Measurements from ENCODE around the gene C1orf167.

DNA sequence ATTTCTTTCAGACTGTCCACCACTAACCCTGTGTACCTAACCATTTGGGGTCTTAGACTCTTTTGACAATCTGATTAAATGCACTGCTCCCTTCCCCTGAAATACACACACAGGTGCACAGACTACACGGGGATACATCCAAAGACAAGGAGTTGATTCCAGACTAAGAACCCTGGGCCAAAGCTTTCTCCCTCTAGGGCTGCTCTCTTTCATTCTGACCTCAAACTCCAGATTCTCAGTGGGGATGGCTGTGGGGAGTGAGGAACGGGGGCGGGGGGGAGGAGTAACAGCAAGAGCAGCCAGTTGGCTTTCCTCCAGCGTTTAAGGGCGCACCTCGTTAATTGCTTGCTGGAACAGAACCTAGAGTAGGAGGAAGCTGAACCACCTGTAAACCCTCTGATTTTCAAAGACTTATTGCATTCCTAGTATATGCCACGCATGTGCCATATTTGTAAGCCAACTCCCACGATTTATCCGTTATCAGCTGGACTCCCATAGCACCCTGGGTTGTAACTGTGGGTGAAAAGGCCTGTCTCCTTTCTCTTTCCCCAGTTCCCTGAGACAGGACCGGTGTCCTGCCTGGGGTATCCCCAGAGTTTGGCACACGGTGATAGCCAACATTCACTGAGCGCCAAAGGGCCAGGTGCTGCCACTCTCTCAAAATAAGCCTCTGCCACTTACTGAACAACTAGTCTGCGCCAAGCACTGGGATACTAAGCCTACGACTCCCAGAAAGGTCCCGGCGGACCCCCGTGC is 42.9 kb downstream of the C1orf167 start:
- TF ChIP-seq POLR2AphosphoS5 (IDR thresholded peaks at IDR 0.05; ENCODE audit: insufficient read depth in 1 of 2, low read depth in 1 of 2) (no peak), CTCF (IDR thresholded peaks at IDR 0.05) (no peak)
